ENCODE data around the gene NCAPH2. TPM values are rescaled to one million over a fixed set of nuclear protein-coding genes. Genes with fewer than 3 reads are reported as not detected.

NCAPH2 gene
- total RNA-seq, result 24.9 and 38.2 TPM in 2 replicates

DNA sequence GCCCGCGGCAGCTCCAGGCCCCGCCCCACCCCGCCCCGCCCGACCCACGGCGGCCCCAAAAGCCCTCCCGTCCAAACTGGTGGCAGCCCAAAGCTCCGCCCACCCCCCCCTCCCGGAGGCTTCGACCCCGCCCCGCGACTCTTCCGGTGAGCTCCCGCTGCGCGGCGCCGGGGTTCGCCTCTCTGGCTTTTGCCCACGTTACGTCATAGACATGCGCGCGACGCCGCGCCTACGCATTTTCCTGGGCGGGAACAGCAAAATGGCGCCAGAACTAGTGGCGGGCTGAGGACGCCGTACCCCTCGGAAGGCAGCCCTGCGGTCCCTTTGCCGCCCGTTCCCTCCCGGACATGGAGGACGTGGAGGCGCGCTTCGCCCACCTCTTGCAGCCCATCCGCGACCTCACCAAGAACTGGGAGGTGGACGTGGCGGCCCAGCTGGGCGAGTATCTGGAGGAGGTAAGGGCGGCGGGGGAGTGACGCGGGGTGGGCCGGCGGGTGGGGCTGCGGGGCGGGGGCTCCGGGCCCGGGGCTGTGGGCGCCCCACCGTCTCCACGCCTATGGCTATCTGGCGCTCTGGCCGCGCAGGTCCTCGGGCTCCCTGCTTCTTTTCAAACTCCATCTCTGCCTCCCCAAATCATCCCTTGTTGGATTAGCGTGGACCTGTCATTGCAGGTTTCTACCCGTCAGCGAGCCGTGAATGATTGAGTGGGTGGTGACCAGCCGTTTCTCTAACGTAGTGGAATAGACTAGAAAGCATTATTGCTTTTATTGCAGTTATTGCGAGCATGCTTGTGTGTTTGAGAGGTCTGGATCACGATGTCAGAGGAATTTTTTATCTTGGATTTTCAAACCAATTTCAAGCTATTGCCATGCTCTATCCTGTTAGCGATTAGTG lies at the start of gene NCAPH2:
Gene NCAPH2, plus strand, starts transcription at position 234 of the 894 bp plus-strand sequence. Its CDS starts 114 bp downstream, at position 348.

DNA sequence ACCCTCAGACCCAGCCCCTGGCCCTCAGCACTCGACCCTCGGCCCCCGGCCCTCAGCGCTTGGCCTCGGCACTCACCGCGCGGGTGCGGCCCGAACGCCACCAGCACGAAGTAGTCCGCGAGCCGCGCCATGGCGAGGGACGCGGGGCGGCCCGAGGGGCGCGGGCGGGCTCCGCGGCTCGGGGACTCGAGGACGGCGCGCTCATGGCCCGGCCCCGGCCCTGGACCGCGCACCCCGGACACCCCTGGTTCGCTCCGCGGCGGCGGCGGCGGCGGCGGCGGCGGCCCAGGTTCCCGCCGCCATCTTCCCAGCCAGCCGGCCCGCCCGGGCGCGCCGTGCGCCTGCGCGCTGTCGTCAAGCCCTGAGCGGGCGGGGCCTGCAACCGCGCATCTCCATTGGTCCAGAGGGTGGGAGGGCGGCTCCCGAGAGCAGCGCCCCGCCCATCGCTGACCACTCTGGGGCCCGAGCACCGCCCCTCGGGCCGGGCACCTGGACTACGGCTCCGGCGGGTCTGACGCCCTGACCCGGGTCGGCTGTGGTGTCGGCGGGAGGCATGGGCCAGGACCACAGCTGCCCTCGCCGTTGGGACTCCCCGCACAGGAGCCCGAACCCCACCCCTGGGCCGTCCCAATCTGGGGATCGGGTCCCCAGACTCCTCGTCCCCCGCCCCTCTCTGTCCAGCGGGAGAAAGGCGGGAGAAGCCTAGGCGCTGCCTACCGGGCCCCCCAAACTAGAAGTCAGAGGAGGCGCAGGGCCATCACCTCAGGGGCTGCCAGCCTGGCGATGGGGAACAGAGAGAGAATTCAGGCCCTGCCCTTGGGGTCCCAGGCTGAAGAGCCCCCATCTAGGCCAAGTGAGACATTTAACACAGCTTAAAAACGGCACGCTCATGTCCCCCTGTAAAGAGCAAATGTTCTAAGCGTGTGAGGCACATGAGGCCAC lies 33.0 kb upstream of the NCAPH2 start, which contains the start of gene SBF1:
Gene SBF1, minus strand, starts transcription at position 326 of the 942 bp plus-strand sequence. Its CDS starts 195 bp downstream, at position 131.

DNA sequence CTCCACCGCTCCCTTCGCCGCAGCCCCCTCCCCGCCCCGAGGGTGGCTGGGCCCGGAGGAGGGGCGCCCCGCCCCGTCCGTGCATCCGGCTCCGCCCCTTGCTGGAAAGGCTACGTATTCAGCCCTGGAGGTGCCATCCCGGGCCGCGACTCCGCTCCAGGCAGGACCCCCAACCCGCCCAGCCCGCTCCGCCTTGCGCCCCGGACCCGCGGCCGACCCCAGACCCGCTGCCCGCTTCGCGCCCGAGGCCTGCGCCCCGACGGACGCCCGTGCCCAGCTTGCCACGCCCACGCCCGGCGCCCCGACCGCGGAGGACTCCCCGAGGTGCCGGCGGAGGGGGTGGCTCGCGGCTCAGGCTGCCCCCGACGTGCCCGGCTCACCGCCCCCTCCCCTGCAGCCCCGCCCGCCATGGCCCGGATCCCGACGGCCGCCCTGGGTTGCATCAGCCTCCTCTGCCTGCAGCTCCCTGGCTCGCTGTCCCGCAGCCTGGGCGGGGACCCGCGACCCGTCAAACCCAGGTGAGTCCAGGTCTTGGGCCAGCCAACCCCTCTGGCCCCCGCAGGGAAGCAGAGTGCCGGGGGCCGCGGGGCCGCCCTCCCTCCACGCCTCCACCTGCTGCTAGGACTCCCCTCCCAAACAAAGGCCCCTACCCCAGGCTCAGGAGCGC lies 26.5 kb upstream of the NCAPH2 start, which contains the start of gene ADM2:
Gene ADM2, plus strand, starts transcription at position 104 of the 667 bp plus-strand sequence. Its CDS starts 305 bp downstream, at position 409.

DNA sequence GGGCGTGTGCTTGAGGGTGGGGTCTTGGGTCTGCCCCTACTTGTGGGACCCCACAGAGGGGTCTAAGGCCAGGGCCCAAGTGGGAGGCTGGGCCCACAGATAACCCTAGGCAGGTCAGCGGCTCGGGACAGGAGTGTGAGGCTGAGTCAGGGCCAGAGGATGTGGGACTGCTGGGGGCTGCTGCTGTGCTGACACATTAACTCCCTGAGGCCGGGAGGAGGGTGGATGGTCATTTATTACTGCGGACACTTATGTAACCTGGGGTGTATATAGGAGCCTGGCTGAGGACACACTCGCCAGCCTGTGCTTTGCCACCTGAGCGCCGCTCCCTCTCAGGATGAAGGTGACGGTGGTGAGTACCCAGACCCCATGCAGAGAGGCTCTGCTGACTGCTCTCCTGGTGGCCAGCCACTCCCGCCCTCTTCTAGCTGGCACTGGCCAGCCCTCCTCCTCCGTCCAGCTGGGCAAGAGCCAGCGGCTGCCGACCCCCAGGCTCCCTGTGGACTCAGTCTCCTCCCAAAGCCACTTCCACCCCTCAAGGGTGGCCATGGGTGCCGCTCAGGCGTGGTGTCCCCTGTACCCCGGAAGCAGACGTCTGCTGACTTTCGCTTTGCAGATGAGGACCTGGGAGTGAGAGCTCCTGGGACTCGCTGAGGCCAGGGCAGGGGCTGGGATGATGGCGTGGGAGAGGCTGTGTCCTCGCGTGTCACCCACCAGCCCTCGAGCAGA lies 21.3 kb upstream of the NCAPH2 start, which contains the start of gene MIOX:
Gene MIOX, plus strand, starts transcription at position 299 of the 729 bp plus-strand sequence. Its CDS starts 39 bp downstream, at position 338.

DNA sequence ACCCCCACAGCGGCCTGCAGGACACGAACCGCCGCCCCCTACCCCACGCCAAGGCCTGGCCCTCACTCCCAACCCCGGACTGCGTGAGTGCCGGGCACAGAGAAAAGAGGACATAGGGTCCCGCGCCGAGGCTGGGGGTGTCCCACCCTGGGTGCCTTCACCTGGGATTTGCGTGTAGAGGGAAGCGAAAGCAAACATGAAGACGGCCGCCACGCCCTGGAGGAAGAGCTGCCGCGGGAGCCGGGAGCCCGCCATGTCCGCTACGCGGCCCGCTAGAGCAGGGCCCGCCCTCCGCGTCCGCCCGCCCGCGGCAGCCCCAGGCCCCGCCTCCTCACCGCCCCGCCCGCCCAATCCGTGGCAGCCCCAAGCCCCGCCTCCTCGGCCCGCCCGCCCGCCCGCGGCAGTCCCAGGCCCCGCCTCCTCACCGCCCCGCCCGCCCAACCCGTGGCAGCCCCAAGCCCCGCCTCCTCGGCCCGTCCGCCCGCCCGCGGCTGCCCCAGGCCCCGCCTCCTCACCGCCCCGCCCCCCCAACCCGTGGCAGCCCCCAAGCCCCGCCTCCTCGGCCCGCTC lies 518 bp upstream of the NCAPH2 start, which contains the start of gene LMF2:
Gene LMF2, minus strand, starts transcription at position 282 of the 570 bp plus-strand sequence. Its CDS starts 27 bp downstream, at position 255.

DNA sequence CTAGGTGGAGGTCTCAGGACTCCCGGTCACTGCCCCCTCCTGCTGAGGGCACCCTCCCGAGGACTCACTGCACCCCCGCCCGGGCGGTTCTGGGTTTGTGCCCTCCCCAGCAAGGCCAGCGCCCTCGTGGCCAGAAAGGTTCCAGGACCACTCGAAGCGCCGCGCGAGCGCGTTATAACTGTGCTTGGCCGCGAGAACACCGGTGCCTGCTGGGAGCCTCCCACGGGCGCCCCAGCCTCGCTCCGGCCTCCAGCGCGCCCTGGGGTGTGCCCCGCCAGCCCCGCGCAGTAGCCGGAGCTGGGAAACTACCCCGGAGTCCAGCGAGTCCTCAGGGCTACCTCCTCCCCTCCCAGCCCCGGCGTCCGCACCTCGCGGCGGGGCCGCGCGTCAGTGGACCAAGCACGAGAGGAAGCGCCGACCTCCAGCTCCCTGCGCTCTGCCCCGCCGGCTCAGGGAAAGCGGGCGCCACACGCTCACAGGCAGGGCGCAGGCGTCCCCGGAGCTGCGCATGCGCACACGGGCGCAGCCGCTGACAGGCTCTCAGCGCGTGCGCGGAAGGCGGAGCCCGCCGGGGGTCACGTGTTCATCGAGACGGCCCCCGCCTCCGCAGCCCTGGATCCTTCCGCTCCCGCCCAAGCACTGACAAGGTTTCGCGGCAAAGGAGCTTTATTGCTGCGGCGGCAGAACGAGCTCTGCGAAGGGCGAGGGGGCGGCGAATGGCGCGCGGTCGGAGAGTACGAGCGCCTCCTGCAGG lies 17.3 kb downstream of the NCAPH2 start, which contains the start of gene SCO2:
Gene SCO2, minus strand, starts transcription at position 495 of the 754 bp plus-strand sequence. CDS start 1,187 bp downstream, outside the sequence.

DNA sequence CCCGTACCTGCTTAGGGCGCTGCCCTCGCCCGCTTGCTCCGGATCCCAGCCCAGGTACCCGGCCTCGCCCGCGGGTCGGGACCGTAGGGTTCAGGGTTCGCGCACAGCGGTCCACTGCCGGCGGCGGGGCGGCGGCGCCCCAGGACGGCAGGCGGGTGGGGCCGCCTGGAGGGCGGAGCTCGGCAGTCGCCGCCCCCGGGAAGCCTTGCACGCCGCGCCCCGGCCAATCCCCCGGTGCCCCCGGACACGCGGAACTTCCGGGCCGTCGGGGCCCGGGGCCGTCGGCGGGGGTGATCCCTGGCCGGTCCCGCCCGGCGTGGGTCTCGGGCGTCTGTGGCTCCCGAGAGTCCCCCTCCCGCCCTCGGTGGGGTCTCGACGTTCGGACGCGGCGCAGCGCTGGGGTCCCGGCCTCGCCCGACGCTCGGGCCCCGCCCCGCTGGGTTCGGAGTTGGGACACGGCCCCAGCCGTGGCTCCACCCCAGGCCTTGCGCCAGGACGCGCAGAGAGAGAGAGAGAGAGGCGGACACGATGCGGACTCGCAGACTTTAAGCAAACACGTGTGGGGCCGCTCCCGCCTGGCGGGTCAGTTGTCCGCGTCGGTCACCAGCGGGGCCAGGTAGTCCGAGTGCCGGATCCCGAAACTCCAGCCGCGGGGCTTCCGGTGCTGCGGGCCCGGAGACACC lies 22.0 kb downstream of the NCAPH2 start, which contains the start of gene TYMP:
Gene TYMP, minus strand, starts transcription at position 116 of the 683 bp plus-strand sequence. CDS start 303 bp downstream, outside the sequence.

DNA sequence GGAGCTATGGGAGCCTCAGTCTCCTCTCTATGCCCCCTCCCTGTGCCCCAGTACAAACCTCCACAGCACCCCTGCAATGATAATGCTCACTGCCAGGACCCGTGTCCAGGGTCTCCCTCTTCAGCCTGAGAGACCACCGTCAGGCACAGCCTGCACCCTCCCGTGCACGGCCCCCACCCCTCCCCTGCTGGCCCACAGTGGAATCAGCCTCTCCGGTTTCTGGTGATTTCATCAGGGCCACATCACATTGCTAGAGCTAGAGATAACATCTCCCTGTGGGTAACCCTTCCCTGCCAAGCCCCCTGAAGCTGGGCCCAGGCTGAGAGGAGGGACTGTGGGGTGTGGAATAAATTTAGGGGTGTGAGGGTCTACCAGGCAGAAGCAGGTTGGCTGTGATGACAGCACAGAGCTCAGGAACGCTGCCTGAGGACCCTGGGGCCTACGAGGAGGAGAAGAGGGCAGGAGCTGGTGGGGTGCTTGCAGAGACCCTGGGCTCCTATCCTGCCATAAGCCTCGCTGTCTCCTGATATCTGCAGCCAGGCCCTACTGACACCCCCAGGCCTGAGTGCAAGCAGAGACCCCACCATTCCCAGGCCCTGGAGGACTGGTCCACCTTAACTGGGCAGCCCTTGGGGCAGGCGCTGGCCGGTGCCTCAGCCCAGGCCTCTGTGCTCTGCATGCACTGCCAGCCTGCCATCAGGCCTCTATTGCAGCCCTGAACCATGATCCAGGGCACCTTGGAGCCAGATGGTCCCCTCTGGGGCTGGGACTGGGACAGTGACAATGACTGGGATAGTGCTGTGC lies 37.7 kb downstream of the NCAPH2 start, which contains the start of gene KLHDC7B:
Gene KLHDC7B, plus strand, starts transcription at position 378 of the 804 bp plus-strand sequence. Its CDS starts 345 bp downstream, at position 723.

DNA sequence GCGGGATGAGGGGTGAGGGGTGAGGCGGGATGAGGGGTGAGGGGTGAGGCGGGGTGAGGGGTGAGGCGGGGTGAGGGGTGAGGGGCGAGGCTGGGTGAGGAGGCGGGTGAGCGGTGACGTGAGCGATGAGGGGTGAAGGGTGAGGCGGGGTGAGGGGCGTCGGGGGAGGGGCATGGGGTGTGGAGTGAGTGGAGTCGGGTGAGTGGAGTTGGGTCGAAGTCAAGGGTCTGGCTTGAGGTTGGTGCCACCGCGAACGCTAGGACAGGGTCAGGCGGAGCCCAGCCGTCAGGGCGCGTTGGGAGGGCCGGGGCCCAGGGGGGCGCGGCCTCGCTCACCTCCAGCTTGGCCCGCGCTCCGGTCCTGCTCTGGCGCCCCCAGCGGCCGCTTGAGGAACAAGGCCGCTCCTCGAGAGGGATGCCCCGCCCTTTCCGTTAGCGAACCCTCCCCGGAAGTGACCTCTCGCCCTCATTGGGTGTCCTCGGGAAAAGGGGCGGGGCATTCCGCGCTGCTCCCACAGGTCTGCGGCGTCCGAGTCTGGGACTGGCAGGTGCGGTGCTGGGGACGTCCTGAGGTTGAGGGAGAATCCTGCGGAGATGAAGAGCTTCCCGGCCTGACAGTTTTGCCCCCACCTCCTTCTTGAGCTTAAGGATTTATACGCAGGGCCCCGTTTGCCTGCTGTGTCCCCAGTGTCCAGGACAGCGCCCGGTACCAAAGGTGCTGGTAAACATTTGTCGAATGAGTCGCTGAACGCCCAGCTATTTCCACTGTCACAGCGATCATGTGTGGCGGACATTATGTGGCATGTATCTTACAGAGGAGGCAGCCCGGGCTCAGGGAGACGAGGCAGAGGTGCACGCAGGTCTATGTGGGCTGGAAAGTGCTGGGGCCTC lies 54.7 kb downstream of the NCAPH2 start, which contains the start of gene SYCE3:
Gene SYCE3, minus strand, starts transcription at position 397 of the 890 bp plus-strand sequence. CDS start 6,514 bp downstream, outside the sequence.

Other genes with a start within 250 kb of the NCAPH2 start
- 24.3 and 28.3 TPM in 2 replicates for gene MAPK12, start 246.5 kb upstream of the NCAPH2 start, total RNA-seq
- gene MAPK11, start 237.8 kb upstream of the NCAPH2 start, total RNA-seq, result 3.7 and 4.4 TPM in 2 replicates
- gene PLXNB2, start 200.6 kb upstream of the NCAPH2 start, total RNA-seq, result 145 and 159 TPM in 2 replicates
- 1.6 and 1.9 TPM in 2 replicates for gene DENND6B, start 181.2 kb upstream of the NCAPH2 start, total RNA-seq
- gene PPP6R2, start 164.9 kb upstream of the NCAPH2 start, total RNA-seq, result 62.2 and 65.0 TPM in 2 replicates
- gene SBF1, start 33.2 kb upstream of the NCAPH2 start, total RNA-seq, result 49.7 and 60.6 TPM in 2 replicates
- under 0.01 and 0.37 TPM in 2 replicates for gene ADM2, start 26.7 kb upstream of the NCAPH2 start, total RNA-seq
- gene MIOX, start 21.4 kb upstream of the NCAPH2 start, total RNA-seq, result not detected in 2 replicates
- gene LMF2, start 522 bp upstream of the NCAPH2 start, total RNA-seq, result 24.8 and 29.5 TPM in 2 replicates
- gene SCO2, start 17.4 kb downstream of the NCAPH2 start, total RNA-seq, result 0.62 and 2.0 TPM in 2 replicates
- gene TYMP, start 21.8 kb downstream of the NCAPH2 start, total RNA-seq, result 7.3 and 14.3 TPM in 2 replicates
- gene KLHDC7B, start 37.7 kb downstream of the NCAPH2 start, total RNA-seq, result under 0.01 TPM in 1 of 2 replicates, not detected in the other
- 0.79 TPM in 1 of 2 replicates, not detected in the other for gene SYCE3, start 54.7 kb downstream of the NCAPH2 start, total RNA-seq
- 1.5 and 2.9 TPM in 2 replicates for gene CPT1B, start 70.2 kb downstream of the NCAPH2 start, total RNA-seq
- 20.9 and 21.8 TPM in 2 replicates for gene CHKB, start 74.6 kb downstream of the NCAPH2 start, total RNA-seq
- gene MAPK8IP2, start 92.6 kb downstream of the NCAPH2 start, total RNA-seq, result 0.12 and 0.13 TPM in 2 replicates
- 12.4 and 17.2 TPM in 2 replicates for gene ARSA, start 119.9 kb downstream of the NCAPH2 start, total RNA-seq
- 0.62 and 0.79 TPM in 2 replicates for gene SHANK3, start 164.6 kb downstream of the NCAPH2 start, total RNA-seq
- gene ACR, start 230.0 kb downstream of the NCAPH2 start, total RNA-seq, result not detected in 2 replicates

All from aortic smooth muscle cell (primary cell).